Medulla oblongata (tissue), 1 donor: ENCODE data around the gene VHLL.
A peak's percentile ranks its signal among the peaks of the same experiment; 100 is the strongest.

Experiments used
- DNase-seq: peaks from one replicate; pipeline ENCODE4 v3.0.0-alpha.2; 2015; ENCODE audit errors: extremely low spot score

Gene VHLL

DNA sequence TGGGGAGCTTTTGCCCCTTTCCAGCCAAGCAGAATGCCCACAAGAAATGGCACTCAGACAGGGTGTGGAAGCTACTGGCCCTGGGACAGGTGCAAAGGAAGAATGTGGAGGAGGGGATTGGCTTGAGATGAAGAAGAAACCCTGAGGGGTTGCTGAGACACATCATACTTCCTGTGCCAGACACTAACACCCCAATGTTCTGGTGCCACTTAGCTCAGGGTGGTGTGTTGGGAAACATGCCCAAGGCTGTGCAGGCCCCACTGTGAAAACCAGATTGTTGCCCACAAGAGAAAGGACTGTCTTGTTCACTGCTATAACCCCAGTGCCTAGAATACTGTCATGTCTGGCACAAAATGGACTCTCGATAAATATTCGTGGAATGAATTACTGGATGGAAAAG is 41.4 kb downstream of the VHLL start:
- DNase-seq, result peak; percentile 55

DNA sequence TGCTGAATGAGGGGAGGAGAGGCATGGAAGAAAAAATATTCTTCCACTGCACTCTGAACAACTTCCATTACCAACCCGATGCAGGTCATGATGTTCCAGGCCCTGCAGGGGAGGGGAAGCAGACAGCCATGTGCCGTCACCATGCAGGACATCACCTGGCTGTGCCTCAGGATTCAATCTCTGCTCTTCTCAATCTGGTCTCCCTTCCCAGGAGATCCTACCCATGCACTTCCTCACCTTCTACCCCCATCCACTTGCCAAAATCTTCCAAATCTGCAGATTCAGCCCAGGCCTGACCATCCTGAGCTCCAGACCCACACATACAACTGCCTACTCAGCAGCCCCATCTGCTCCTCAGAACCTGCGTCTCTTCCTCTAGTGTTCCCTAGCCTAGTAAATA is 45.5 kb downstream of the VHLL start:
- DNase-seq, result no peak

DNA sequence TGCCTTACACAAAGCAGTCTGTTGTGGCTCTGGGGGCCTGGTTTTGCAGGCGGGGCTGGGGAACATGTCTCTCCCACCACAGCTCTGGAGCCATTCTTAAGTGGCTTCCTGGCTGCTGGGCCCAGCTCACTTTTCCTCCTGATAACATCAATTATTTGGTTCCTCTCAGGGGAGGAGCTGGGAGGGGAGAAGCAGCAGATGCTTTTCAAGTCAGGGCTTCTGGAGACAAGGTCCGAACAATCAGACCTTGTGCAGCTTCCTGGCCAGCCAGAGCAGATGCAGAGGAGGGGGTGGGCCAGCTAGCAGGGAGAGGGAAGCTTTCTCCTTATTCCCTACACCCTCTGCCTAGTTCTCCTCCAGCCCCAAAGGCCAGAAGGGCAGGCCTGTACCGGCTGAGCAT is 47.6 kb downstream of the VHLL start:
- DNase-seq, result peak; percentile 52

DNA sequence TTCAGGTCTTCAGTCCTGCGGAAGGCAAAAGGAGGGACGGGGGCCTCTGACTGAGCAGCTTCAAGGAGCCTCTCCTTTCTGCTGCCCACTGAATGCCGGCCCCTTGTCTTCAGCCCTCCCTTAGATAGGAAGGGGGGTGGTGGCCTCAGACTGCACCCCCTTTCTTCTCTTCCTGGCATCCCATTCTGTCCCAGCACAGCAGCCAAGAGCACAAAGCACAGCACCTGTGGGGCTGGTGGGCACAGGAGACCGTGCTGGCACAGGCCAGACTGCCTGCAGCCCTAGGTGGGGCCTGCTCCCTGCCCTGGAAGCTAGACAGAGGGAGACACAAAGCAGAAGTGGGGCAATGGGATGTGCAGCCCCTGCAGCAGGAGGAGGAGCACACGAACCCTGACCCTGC is 49.5 kb downstream of the VHLL start:
- DNase-seq, result no peak
